Mesothelial cell of epicardium (in vitro differentiated cells): ENCODE data around the gene PTPRJ. TPM values are rescaled to one million over a fixed set of nuclear protein-coding genes. Genes with fewer than 3 reads are reported as not detected.
A peak's percentile ranks its signal among the peaks of the same experiment; 100 is the strongest.

Experiments
- DNase-seq, 2 experiments: peaks; one replicate each; pipeline ENCODE4 v3.0.0; 2021; ENCODE audit warnings: low spot score in 2 of 2; ENCODE audit not compliant: unreplicated experiment in 2 of 2
- H3K27ac Mint-ChIP-seq: 2 replicates; pipeline ENCODE4 v1.8.0; 2021; ENCODE audit warnings: mixed read lengths
- H3K27me3 Mint-ChIP-seq: 2 replicates; pipeline ENCODE4 v1.8.0; 2021; ENCODE audit warnings: low read depth, mixed read lengths
- H3K36me3 Mint-ChIP-seq: 2 replicates; pipeline ENCODE4 v1.8.0; 2021; ENCODE audit warnings: mixed read lengths
- H3K4me1 Mint-ChIP-seq: 2 replicates; pipeline ENCODE4 v1.8.0; 2021; ENCODE audit warnings: mixed read lengths
- H3K4me3 Mint-ChIP-seq: 2 replicates; pipeline ENCODE4 v1.8.0; 2021; ENCODE audit warnings: mild to moderate bottlenecking, moderate library complexity, mixed read lengths
- H3K9me3 Mint-ChIP-seq: 2 replicates; pipeline ENCODE4 v1.8.0; 2021; ENCODE audit warnings: mixed read lengths
- total RNA-seq: library from RNA; stranded (reverse); gene quantifications from 3 replicates; pipeline ENCODE4 v1.2.1, GENCODE V29; 2021
- TF ChIP-seq, protein P1 (sequence below): fragments of 200-600 bp; sonication (generic); IDR thresholded peaks from one replicate; pipeline ENCODE4 v1.5.0; 2021; ENCODE audit warnings: antibody characterized with exemption; ENCODE audit not compliant: unreplicated experiment

The PTPRJ gene
- total RNA-seq, 1 donor from 2014 or later: 26.2 TPM

DNA sequence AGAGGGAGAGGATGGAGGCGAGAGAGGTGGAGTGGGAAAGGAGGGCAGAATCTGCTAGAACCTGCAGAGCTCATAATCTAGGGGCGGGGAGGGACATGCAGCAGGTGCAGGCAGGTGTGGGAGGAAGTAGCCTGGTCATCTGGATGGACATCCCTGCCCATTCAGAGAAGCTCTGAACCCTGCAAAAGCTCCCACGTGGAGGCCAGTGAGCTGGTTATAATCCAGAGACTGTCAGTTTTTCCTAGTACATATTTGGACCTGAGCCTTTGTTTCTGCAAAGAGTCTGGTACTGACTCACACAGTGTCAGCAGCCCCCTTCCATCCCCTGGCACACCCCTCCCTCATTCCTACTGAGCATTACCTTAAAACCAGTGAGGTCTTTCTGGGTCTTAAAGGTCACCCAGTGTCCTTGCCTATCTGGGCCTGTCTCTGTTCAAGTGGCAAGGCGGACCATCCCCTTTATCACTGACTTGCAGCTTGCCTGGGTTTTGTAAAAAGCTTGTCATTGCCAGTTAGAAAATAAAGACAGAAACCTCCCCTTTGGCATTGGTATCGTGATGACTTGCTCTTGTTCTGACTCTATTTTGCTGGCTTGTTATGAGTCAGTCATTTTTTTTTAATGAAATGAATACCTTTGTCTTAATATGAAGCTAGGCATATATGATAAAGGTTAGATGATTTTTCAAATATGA is 26.1 kb downstream of the PTPRJ start:
- Mint-ChIP-seq H3K27me3 (no peaks in the 10 kb centered on the region), H3K4me1 (peaks cover 24% of the 10 kb centered on the region), H3K4me3 (no peak overlapping the region), H3K9me3 (no peaks in the 10 kb centered on the region), H3K36me3 (no peaks in the 10 kb centered on the region), H3K27ac (peak overlapping the region; percentile 37)
- no peak for DNase-seq
- TF ChIP-seq, protein P1, sequence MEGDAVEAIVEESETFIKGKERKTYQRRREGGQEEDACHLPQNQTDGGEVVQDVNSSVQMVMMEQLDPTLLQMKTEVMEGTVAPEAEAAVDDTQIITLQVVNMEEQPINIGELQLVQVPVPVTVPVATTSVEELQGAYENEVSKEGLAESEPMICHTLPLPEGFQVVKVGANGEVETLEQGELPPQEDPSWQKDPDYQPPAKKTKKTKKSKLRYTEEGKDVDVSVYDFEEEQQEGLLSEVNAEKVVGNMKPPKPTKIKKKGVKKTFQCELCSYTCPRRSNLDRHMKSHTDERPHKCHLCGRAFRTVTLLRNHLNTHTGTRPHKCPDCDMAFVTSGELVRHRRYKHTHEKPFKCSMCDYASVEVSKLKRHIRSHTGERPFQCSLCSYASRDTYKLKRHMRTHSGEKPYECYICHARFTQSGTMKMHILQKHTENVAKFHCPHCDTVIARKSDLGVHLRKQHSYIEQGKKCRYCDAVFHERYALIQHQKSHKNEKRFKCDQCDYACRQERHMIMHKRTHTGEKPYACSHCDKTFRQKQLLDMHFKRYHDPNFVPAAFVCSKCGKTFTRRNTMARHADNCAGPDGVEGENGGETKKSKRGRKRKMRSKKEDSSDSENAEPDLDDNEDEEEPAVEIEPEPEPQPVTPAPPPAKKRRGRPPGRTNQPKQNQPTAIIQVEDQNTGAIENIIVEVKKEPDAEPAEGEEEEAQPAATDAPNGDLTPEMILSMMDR: no peak

DNA sequence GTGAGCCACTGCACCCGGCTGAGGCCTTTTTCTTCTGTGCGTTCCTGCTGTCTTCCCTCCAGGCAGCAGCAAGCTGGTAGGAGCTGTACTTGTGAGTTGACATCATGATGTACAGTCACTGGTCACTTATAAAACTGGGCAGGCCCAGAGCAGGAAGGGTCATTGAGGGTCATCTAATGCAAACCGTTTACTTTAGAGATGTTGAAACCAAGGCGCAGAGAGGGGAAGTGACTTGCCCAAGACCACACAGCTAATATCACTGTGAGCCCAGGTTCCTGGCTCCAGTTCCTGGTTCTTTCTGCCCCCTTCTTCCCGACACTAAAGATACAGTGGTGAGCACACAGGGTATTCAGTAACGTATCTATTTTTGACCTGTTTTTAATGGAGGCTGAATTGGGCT is 27.3 kb downstream of the PTPRJ start:
- TF ChIP-seq, protein P1: no peak
- H3K4me3 Mint-ChIP-seq: no peak overlapping the region
- no peak overlapping the region for H3K27ac Mint-ChIP-seq
- H3K9me3 Mint-ChIP-seq: no peaks in the 10 kb centered on the region
- H3K27me3 Mint-ChIP-seq: no peaks in the 10 kb centered on the region
- no peak for DNase-seq
- no peaks in the 10 kb centered on the region for H3K36me3 Mint-ChIP-seq
- peaks cover 23% of the 10 kb centered on the region for H3K4me1 Mint-ChIP-seq

DNA sequence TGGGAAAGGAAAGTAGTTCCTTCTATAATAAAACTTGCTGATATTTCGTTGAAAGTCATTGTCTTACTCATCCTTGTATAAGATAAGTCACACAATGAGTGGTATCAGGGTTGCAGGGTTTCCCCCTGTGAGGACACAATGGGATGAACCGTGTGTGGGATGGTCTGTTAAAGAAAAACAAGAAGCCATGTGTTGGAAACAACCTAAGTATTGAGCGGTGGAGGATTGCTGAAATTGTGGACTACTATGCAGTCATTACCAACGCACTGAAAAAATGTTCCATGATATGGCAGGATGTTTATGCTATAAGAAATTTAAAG is 28.6 kb downstream of the PTPRJ start:
- Mint-ChIP-seq H3K4me3 (no peak overlapping the region), H3K4me1 (peaks cover 23% of the 10 kb centered on the region), H3K27me3 (no peaks in the 10 kb centered on the region), H3K9me3 (no peaks in the 10 kb centered on the region), H3K27ac (no peak overlapping the region), H3K36me3 (no peaks in the 10 kb centered on the region)
- no peak for DNase-seq
- TF ChIP-seq, protein P1: no peak

DNA sequence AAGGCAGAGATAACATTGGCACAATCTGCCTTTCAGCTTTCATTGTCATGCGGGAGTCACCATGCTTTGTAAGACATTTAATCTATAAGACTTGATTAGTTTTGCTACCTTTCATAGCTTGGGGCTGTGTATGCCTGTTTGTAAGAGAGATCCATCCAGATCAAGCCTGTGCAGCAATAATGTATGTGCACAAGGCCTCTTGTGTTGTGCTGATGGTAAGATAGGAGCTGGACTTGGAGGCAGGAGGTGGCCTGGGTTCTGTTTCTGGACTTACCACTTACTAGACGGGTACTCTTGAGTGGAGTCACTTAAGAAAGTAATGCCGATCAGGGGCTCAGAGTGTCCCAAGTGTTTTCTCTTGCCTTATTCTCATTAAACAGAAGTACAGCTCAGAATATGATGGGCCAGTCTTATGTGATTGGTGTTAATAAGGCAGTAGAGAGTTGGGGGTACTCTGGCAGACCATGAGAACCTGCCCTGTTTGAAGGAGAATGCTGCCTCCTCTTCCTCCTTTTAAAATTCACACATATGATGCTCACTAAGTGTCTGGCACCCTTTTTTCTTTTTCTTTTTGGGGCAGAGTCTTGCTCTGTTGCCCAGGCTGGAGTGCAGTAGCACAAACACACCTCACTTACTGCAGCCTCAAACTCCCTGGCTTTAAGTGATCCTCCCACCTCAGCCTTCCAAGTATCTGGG is 30.9 kb downstream of the PTPRJ start:
- Mint-ChIP-seq H3K36me3 (no peaks in the 10 kb centered on the region), H3K9me3 (no peaks in the 10 kb centered on the region), H3K4me3 (no peak overlapping the region), H3K27me3 (no peaks in the 10 kb centered on the region), H3K4me1 (peaks cover 12% of the 10 kb centered on the region), H3K27ac (no peak overlapping the region)
- TF ChIP-seq, protein P1: no peak
- no peak for DNase-seq

DNA sequence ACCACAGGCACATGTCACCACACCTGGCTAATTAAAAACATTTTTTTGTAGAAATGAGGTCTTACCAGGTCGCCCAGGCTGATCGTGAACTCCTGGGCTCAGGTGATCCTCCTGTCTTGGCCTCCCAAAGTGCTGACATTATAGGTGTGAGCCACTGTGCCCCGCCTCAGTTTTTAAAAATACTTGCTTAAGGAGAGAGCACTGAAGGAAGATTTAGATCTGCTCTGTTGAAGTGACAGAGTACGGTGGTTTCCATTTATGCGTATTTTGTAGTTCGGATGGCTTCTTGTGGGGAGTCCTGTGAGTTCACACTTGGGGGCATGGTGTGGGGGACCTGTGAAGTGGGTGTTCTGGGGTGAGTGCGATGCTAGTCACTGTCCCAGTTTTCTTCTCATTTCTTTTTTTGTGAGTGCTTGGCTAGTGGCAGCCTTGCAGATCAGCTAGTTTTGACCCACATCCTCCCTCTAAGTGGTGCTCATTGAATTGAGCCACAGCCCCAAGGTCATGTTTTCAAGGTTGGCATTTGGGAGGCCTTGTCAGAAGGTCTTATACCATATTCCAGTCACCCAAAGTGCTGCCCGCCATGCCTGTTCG is 31.5 kb downstream of the PTPRJ start:
- Mint-ChIP-seq H3K9me3 (no peaks in the 10 kb centered on the region), H3K36me3 (no peaks in the 10 kb centered on the region), H3K4me1 (peaks cover 10% of the 10 kb centered on the region), H3K27ac (no peak overlapping the region), H3K27me3 (no peaks in the 10 kb centered on the region), H3K4me3 (no peak overlapping the region)
- TF ChIP-seq, protein P1: no peak
- no peak for DNase-seq
